ENCODE data around the gene GM2A.
A peak's percentile ranks its signal among the peaks of the same experiment; 100 is the strongest.

The GM2A gene

DNA sequence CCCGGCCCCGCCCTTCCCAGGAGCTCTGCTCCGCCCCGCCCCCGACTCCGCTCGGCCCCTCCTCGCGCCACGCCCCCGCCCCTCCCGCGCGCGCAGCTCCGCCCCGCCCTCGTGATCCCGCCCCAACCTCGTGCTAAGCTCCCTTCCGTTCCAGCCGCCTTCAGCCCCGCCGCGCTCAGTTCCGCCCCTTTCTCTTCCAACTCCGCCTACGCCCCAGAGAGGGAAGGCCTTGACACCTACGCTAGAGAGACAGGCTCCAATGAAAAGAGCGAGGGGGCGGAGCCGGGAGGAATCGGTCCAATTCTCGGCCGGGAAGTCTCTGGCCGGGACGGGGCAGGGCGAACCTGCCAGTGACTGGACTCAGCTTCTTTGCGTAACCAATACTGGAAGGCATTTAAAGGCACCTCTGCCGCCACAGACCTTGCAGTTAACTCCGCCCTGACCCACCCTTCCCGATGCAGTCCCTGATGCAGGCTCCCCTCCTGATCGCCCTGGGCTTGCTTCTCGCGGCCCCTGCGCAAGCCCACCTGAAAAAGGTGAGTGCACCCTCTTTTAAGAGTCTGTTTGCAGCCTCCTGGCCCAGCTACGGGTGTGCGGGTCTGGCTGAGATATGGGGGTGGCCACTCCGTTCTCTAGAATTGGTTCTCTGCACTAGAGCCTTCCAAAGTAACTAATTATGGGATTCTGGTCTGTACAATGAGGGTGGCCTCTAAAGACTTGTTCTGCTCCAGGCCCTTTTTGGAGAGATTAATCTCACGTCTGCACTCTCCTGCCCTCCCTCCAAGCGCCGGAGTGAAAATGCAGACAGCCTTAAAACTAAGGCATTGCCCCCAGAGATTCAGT lies at the start of gene GM2A:
Gene GM2A (plus strand): TSS at position 424 of the 843 bp plus-strand sequence. CDS start 32 bp downstream, at position 456.
- Histone ChIP-seq H3K4me1 (ENCODE audit: control insufficient read depth, insufficient read depth, low read length) (peaks cover 21% of the 10 kb centered on the region), H3K36me3 (ENCODE audit: control insufficient read depth, insufficient read depth, low read length, severe bottlenecking) (no peaks in the 10 kb centered on the region), H3K27me3 (replicated peaks; ENCODE audit: control insufficient read depth, insufficient read depth, low read length) (peaks cover 6% of the 10 kb centered on the region), H3K4me3 (ENCODE audit: low read length) (peak within 1 kb of the TSS; percentile 96), H3K9ac (ENCODE audit: low read length) (peak within 1 kb of the TSS; percentile 93), H3K9me3 (ENCODE audit: control insufficient read depth, low read length) (no peaks in the 10 kb centered on the region)
- DNase-seq (ENCODE audit: low read depth), result peak; percentile 100

DNA sequence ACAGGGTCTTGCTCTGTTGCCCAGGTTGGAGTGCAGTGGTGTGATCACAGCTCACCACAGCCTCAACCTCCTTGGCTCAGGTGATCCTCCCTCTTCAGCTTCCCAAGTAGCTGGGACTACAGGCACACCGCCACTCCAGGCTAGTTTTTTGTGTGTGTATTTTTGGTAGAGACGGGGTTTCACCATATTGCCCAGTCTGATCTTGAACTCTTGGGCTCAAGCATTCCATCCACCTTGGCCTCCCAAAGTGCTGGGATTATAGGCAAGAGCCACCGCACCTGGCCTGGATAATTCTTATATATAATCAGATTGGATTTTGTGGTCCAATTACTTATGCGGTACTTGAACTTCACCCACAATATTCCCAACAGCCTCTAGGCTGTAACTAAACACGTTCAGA lies 48.9 kb upstream of the GM2A start:
- Histone ChIP-seq H3K4me3 (ENCODE audit: low read length) (no peak overlapping the region), H3K36me3 (ENCODE audit: control insufficient read depth, insufficient read depth, low read length, severe bottlenecking) (peaks cover 40% of the 10 kb centered on the region), H3K9me3 (ENCODE audit: control insufficient read depth, low read length) (no peaks in the 10 kb centered on the region), H3K27me3 (replicated peaks; ENCODE audit: control insufficient read depth, insufficient read depth, low read length) (no peaks in the 10 kb centered on the region), H3K9ac (ENCODE audit: low read length) (no peak overlapping the region), H3K4me1 (ENCODE audit: control insufficient read depth, insufficient read depth, low read length) (peaks cover 23% of the 10 kb centered on the region)
- DNase-seq (ENCODE audit: low read depth), result no peak

DNA sequence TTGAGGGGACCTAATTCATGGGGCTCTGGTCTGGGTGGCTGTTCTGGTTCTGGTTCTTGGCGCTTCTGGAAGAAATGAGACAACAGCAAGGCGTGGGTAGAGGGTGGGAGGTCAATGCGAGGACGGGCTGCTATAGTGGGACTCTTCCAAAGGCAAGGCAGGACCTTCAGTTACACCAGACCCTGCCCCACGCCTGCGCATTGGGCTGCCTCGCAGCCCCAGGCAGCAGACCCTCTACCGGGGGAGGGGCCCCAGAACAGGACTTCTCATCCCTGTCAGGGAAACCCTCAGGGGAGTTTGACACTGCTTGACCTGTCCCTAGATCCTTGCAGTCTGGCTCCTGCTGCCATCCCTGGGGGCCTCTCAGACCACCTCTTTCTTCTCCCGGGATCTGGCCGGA lies 47.6 kb upstream of the GM2A start:
- H3K4me1 ChIP-seq (ENCODE audit: control insufficient read depth, insufficient read depth, low read length), result peaks cover 31% of the 10 kb centered on the region
- no peaks in the 10 kb centered on the region for H3K27me3 ChIP-seq (replicated peaks; ENCODE audit: control insufficient read depth, insufficient read depth, low read length)
- no peak for DNase-seq (ENCODE audit: low read depth)
- H3K4me3 ChIP-seq (ENCODE audit: low read length), result no peak overlapping the region
- no peaks in the 10 kb centered on the region for H3K9me3 ChIP-seq (ENCODE audit: control insufficient read depth, low read length)
- H3K36me3 ChIP-seq (ENCODE audit: control insufficient read depth, insufficient read depth, low read length, severe bottlenecking), result peaks cover 27% of the 10 kb centered on the region
- no peak overlapping the region for H3K9ac ChIP-seq (ENCODE audit: low read length)

DNA sequence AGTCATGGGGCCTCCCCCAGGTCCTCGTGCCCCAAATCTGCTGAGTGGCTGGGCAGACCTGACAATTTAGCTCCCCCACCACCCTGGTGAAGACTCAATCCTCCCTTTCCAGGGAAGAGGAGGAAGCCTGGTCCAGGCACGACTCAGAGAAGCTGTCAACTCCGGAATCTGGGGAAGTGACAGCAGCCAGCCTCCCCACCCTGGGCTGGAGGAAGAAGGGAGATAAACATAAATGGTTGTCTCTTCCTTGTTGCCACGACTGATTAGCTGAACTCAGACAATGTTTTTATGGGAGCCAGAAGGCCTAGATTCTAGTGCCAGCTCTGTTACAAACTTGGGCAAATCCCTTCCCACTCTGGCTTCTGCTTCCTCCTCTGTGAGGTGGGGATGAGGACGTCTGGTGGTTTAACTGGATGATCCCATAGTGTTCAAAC lies 44.5 kb upstream of the GM2A start:
- Histone ChIP-seq H3K4me3 (ENCODE audit: low read length) (peak overlapping the region; percentile 12), H3K27me3 (replicated peaks; ENCODE audit: control insufficient read depth, insufficient read depth, low read length) (no peaks in the 10 kb centered on the region), H3K36me3 (ENCODE audit: control insufficient read depth, insufficient read depth, low read length, severe bottlenecking) (peaks cover 8% of the 10 kb centered on the region), H3K9me3 (ENCODE audit: control insufficient read depth, low read length) (no peaks in the 10 kb centered on the region), H3K9ac (ENCODE audit: low read length) (peak overlapping the region; percentile 58), H3K4me1 (ENCODE audit: control insufficient read depth, insufficient read depth, low read length) (peaks cover 34% of the 10 kb centered on the region)
- DNase-seq (ENCODE audit: low read depth), result no peak

DNA sequence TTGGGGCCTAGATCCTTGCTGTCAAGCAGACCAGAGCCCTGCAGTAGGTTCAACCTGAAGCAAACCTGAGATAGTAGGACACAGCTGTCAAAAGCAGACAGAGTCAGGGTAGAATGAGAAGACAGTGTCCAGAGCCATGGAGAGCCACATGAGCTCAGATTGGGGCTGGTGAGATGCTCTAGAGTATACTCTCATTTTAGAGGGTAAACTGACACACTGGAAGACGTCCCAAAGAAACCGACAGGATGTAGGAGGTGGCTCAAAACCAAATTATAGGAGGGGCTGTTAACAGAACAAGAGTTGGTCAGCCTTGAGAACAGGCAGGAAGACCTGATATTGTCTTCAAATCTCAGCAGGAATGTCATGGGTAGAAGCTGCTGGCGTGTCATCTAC lies 40.6 kb upstream of the GM2A start:
- Histone ChIP-seq H3K4me3 (ENCODE audit: low read length) (no peak overlapping the region), H3K9ac (ENCODE audit: low read length) (no peak overlapping the region), H3K27me3 (replicated peaks; ENCODE audit: control insufficient read depth, insufficient read depth, low read length) (no peaks in the 10 kb centered on the region), H3K4me1 (ENCODE audit: control insufficient read depth, insufficient read depth, low read length) (peaks cover 58% of the 10 kb centered on the region), H3K9me3 (ENCODE audit: control insufficient read depth, low read length) (no peaks in the 10 kb centered on the region), H3K36me3 (ENCODE audit: control insufficient read depth, insufficient read depth, low read length, severe bottlenecking) (peaks cover 5% of the 10 kb centered on the region)
- DNase-seq (ENCODE audit: low read depth), result no peak

DNA sequence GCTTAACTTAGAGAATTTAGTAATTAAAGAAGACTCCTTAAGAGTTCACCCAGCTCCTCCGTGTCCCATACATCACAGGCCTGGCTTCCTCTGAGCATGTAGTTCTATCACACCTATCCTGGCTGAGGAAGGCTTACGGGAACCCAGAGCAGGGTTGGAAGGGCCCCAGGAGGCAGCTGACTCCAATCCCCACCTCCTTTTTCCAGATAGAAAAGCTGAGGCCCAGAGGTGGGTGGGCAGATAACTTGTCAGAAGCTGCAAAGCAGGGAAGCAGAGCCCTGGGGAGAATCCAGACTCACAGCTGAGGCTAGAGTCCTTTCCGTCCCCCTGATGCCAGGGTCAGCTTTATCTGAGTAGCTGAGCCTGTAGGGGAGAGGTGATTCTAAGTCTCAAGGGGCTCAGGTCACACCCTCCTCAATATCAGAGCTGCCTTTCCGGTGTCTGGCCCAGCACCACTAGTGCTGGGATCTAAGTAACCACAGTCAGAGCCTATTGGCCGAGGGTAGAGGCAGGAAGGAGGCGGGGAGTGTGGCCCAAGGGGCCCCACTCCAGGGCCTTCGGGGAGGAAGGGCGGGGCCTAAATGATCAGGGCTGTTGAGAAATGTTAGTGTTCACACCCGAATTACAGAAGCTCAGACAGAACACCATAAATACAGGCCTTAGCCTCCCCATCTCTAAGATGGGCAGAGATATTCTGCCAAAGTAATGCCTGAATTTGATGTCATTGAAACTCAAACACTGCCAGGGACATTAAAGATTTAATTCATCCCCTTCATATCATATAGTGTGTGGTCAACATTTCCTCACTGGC lies 39.0 kb upstream of the GM2A start:
- Histone ChIP-seq H3K9ac (ENCODE audit: low read length) (peak overlapping the region; percentile 83), H3K4me1 (ENCODE audit: control insufficient read depth, insufficient read depth, low read length) (peaks cover 43% of the 10 kb centered on the region), H3K27me3 (replicated peaks; ENCODE audit: control insufficient read depth, insufficient read depth, low read length) (no peaks in the 10 kb centered on the region), H3K9me3 (ENCODE audit: control insufficient read depth, low read length) (no peaks in the 10 kb centered on the region), H3K36me3 (ENCODE audit: control insufficient read depth, insufficient read depth, low read length, severe bottlenecking) (peaks cover 5% of the 10 kb centered on the region), H3K4me3 (ENCODE audit: low read length) (peak overlapping the region; percentile 71)
- peak; percentile 62 for DNase-seq (ENCODE audit: low read depth)

DNA sequence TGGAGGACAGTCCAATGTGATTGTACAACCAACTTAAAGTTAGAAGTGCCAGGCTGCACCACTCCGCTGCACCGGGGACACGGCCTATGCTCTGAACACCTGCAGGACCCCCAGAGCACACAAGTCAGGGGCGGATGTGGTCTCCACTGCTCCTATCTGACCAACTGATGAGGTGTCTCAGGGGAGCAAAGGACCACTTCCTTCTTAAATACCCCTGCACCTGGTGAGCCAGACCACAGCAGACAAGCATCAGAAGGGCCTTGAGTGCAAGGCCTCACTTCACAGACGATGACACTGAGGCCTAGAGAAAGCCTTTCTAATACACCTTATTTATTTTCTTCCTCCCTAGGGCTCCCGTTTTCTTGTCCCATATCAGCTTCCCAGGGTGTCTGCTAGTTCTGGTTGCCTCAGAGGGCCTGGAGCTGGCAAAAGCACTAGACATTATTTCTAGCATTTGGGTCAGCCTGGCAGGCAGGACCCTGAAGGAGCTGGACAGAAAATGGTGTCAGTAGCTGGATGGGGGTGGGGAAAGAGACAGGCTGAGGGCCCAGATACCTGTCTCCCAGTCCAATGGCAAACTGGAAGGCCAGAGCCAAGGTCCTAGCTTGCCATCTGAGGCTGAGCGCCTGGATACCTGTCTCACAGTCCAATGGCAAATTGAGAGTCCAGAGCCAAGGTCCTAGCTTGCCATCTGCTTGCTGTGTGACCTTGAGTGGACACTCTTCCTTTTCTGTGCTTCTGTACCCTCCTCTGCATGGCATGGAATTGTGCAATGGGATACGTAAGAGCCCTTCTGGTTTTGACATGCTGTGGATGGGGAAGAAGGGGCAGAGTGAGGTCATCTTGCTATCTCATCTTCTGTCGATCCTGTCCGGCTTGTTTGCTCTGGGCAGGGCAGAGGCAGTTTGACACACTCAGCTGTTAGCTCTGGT lies 38.1 kb upstream of the GM2A start:
- Histone ChIP-seq H3K36me3 (ENCODE audit: control insufficient read depth, insufficient read depth, low read length, severe bottlenecking) (peaks cover 5% of the 10 kb centered on the region), H3K4me3 (ENCODE audit: low read length) (no peak overlapping the region), H3K4me1 (ENCODE audit: control insufficient read depth, insufficient read depth, low read length) (peaks cover 36% of the 10 kb centered on the region), H3K9ac (ENCODE audit: low read length) (peak overlapping the region; percentile 64), H3K27me3 (replicated peaks; ENCODE audit: control insufficient read depth, insufficient read depth, low read length) (no peaks in the 10 kb centered on the region), H3K9me3 (ENCODE audit: control insufficient read depth, low read length) (no peaks in the 10 kb centered on the region)
- DNase-seq (ENCODE audit: low read depth), result no peak

DNA sequence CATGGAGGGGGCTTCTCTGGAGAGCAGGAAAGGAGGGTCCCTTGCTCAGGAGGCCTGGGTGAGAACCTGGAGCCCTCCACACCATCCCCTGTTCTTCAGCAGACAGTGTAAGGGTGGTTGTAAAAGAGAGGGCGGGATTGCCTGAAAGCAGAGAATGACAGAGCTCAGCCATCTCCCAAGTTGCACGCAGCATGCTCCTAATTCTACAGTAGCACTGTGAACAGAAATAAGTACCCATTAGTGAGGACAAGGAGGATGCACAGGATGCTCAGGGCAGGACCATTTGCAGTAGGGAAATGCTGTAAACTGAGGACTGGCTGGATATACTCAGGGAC lies 37.5 kb upstream of the GM2A start:
- no peaks in the 10 kb centered on the region for H3K9me3 ChIP-seq (ENCODE audit: control insufficient read depth, low read length)
- DNase-seq (ENCODE audit: low read depth), result no peak
- H3K4me3 ChIP-seq (ENCODE audit: low read length), result no peak overlapping the region
- no peaks in the 10 kb centered on the region for H3K27me3 ChIP-seq (replicated peaks; ENCODE audit: control insufficient read depth, insufficient read depth, low read length)
- peaks cover 34% of the 10 kb centered on the region for H3K4me1 ChIP-seq (ENCODE audit: control insufficient read depth, insufficient read depth, low read length)
- no peak overlapping the region for H3K9ac ChIP-seq (ENCODE audit: low read length)
- H3K36me3 ChIP-seq (ENCODE audit: control insufficient read depth, insufficient read depth, low read length, severe bottlenecking), result peaks cover 5% of the 10 kb centered on the region

DNA sequence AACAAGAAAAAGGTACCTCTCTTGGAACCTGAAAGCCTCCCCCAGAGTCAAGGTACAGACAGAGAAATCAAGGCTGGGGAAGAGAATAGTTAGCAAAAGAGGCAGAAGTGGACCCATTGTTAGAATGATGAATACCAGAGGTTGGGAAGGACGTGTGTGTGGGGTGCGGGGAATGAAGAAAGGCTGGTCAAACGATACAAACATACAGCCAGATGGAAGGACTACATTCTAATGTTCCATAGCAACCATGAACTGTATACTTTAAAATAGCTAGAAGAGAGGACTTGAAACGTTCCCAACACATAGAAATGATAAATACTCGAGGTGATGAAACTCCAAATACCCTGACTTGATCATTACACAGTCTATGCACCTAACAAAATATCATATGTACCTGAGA lies 36.2 kb upstream of the GM2A start:
- Histone ChIP-seq H3K36me3 (ENCODE audit: control insufficient read depth, insufficient read depth, low read length, severe bottlenecking) (peaks cover 5% of the 10 kb centered on the region), H3K4me1 (ENCODE audit: control insufficient read depth, insufficient read depth, low read length) (peaks cover 35% of the 10 kb centered on the region), H3K9me3 (ENCODE audit: control insufficient read depth, low read length) (no peaks in the 10 kb centered on the region), H3K27me3 (replicated peaks; ENCODE audit: control insufficient read depth, insufficient read depth, low read length) (no peaks in the 10 kb centered on the region), H3K9ac (ENCODE audit: low read length) (no peak overlapping the region), H3K4me3 (ENCODE audit: low read length) (no peak overlapping the region)
- DNase-seq (ENCODE audit: low read depth), result no peak

DNA sequence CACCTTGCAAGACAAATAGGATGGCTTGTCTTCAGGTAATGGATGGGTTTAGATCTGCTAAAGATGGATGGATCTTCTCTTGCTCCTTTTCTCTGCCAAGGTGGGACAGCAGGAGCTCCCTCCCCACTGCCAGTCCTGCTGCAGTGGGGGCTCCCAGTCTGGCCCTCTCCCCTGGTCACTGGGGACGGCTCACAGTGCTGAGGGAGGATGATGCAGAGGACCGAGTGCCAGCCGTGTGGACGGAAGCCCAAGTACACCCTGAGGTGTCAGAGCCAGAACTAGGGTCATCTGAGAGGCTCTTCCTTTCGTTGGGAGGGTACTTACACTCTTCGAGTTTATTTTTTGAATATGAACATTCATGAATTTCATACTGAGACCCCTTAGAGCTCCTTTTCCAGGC lies 34.8 kb upstream of the GM2A start:
- peaks cover 48% of the 10 kb centered on the region for H3K4me1 ChIP-seq (ENCODE audit: control insufficient read depth, insufficient read depth, low read length)
- H3K9me3 ChIP-seq (ENCODE audit: control insufficient read depth, low read length), result no peaks in the 10 kb centered on the region
- no peak for DNase-seq (ENCODE audit: low read depth)
- no peak overlapping the region for H3K9ac ChIP-seq (ENCODE audit: low read length)
- no peak overlapping the region for H3K4me3 ChIP-seq (ENCODE audit: low read length)
- H3K27me3 ChIP-seq (replicated peaks; ENCODE audit: control insufficient read depth, insufficient read depth, low read length), result no peaks in the 10 kb centered on the region
- H3K36me3 ChIP-seq (ENCODE audit: control insufficient read depth, insufficient read depth, low read length, severe bottlenecking), result peaks cover 5% of the 10 kb centered on the region

DNA sequence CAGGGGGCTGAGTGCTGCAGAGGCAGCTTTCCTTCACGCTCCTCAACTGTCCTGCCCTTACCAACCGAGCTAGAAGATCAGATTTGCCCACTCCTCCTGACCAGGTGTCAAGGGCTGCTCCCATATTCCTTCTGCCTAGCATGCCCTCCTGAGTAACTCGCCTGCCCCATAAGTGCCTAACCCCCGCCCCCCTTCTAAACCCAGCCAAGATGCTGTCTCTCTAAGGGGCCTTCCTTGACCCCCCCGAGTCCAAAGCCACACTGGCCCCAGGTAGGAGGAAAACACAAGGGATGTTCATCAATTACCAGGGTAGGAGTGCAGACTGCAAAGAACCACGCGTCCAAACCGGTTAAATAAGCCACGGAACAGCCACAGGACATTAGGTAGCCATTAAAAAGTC lies 33.8 kb upstream of the GM2A start:
- Histone ChIP-seq H3K4me3 (ENCODE audit: low read length) (no peak overlapping the region), H3K9me3 (ENCODE audit: control insufficient read depth, low read length) (no peaks in the 10 kb centered on the region), H3K27me3 (replicated peaks; ENCODE audit: control insufficient read depth, insufficient read depth, low read length) (no peaks in the 10 kb centered on the region), H3K9ac (ENCODE audit: low read length) (no peak overlapping the region), H3K36me3 (ENCODE audit: control insufficient read depth, insufficient read depth, low read length, severe bottlenecking) (peaks cover 5% of the 10 kb centered on the region), H3K4me1 (ENCODE audit: control insufficient read depth, insufficient read depth, low read length) (peaks cover 45% of the 10 kb centered on the region)
- no peak for DNase-seq (ENCODE audit: low read depth)

Data from adipocyte (in vitro differentiated cells).